NCI-H1105 treated with DMSO at 0.1 percent for 48 hours (cell line): ENCODE data around the gene CFAP126.
"Not testable (repeated sequence)": the region's sequence is repeated elsewhere in the genome, so short reads cannot be mapped to it uniquely, and the experiment has no call there.

Source experiments
- DNase-seq: peaks from one replicate; lab custom pipeline; 2025; lab: John Stamatoyannopoulos, UW

Gene CFAP126, protein sequence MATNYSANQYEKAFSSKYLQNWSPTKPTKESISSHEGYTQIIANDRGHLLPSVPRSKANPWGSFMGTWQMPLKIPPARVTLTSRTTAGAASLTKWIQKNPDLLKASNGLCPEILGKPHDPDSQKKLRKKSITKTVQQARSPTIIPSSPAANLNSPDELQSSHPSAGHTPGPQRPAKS

GRCh38 chr1:161367684-161368400 lies at the start of gene CFAP126:
Gene CFAP126 (minus strand): TSS chr1:161367876. CDS start chr1:161367868, 8 bp downstream.
- DNase-seq = peak; percentile 86

GRCh38 chr1:161413050-161413449 lies 45.4 kb upstream of the CFAP126 start:
- DNase-seq = not testable (repeated sequence)

DNA sequence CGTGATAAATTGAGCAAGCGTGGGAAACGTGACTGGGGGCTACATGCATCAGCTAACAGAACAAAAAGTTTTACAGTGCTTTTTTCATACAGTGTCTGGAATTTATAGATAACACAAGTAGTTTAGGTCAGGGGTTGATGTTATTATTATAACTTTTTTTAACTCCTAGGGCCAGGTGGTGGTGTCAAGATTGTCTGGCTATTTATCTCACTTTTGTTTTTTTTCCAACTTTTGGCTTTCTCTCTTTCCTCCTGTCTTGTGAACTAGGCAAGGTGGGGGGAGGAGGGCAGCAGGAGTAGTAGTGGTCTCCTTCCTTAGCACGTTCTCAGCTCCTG lies 42.9 kb upstream of the CFAP126 start:
- not testable (repeated sequence) for DNase-seq

DNA sequence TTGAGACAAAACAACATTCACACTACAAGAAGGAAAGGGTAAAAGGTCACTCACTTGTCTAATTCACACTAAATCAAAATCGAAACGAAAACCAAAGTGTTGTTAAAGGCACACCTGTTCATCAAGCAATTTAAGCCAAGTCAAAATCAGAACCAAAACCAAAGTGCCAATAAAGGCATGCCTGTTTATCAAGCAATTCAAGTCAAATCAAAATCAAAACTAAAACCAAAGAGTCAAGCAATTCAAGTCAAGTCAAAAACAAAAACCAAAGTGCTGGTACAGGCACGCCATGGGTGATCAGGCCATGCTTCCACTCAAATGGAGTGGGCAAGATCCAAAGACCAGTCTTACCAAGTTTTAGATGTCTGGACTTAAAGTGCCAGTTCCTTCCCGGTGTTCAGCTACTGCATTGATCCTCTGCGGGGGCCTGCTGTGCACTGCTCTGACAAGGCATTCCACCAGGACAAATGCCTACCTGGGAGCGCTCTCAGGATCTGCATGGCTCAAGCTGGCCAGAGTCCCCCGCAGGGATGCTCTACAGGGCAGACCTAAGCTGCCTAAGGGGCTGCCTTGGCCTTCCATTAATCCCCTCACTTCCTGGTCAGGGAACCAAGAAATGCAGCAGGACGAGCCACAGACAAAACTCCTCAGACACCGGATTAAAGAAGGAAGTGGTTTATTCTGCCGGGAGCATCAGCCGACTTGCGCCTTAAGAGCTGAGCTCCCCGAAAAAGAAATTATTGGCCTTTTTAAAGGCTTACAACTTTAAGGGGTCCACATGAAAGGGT lies 42.4 kb upstream of the CFAP126 start:
- DNase-seq = not testable (repeated sequence)

GRCh38 chr1:161408429-161409052 lies 40.9 kb upstream of the CFAP126 start:
- no peak for DNase-seq

- no peak for DNase-seq
These were observed 39.8 kb upstream of the CFAP126 start for GRCh38 chr1:161407451-161407985.

- DNase-seq = not testable (repeated sequence)
These were observed 38.9 kb upstream of the CFAP126 start for GRCh38 chr1:161406551-161406950.

DNA sequence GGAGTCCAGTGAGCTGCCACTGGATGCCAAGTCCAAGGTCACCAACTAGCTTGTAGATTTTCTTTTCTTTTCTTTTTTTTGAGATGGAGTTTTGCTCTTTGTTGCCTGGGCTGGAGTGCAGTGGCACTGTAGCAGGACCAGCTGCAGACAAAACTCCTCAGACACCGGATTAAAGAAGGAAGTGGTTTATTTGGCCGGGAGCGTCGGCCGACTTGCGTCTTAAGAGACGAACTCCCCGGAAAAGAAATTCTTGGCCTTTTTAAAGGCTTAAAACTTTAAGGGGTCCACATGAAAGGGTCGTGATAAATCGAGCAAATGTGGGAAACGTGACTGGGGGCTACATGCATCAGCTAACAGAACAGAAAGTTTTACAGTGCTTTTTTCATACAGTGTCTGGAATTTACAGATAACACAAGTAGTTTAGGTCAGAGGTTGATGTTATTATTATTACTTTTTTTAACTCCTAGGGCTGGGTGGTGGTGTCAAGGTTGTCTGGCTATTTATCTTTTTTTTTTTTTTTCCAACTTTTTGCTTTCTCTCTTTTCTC lies 36.4 kb upstream of the CFAP126 start:
- DNase-seq = no peak

DNA sequence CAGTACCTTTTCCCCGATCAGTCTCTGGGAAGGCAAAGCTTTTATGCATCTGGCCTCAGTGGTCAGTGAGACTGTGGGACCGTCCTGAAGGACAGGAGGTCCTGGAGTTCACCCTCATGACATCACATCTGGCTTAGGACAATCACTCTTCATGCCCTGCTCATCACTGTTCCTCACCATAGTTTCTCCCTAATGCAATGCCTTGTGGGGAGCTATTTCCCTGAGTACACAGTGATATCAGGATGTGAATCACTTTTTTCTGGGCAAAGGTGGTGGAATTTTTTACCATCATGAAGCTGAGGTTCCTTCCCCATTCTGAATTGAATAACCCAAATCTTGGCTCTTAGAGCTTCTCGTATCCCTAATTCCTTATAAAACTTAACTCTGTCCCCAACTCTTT lies 34.8 kb upstream of the CFAP126 start:
- no peak for DNase-seq

- DNase-seq = peak; percentile 84
These were observed 31.8 kb upstream of the CFAP126 start for GRCh38 chr1:161399257-161399998.

DNA sequence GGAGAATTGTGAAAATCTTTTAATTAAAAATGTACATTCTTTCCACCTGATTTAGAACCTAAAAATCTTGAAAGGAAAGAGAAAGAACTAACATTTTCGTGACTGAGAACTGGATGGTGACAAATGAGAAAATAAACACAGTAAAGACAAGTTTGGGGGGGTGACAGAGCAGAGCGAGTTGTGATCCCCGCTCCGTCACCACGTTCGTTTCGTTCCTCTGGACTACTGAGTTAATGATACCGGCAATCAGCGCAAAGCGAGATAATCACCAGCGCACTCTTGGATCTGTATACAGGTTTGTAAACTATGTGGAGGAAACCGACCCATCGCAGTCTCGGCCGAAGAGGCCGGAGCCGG lies 31.2 kb upstream of the CFAP126 start:
- no peak for DNase-seq

DNA sequence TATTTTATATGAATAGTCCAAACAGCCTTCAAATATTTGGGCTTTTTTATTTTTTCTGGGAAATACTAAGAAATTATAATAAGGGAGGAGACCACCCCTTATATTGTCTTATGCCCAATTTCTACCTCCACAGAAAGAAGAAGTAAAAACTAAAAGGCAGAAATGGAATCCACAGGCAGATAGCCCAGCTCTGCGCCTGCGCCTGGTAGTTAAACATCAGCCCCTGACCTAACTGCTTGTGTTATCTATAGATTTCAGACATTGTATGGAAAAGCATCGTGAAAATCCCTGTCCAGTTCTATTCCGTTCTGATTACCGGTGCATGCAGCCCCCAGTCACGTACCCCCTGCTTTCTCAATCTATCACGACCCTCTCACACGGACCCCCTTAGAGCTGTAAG lies 29.4 kb upstream of the CFAP126 start:
- not testable (repeated sequence) for DNase-seq

DNA sequence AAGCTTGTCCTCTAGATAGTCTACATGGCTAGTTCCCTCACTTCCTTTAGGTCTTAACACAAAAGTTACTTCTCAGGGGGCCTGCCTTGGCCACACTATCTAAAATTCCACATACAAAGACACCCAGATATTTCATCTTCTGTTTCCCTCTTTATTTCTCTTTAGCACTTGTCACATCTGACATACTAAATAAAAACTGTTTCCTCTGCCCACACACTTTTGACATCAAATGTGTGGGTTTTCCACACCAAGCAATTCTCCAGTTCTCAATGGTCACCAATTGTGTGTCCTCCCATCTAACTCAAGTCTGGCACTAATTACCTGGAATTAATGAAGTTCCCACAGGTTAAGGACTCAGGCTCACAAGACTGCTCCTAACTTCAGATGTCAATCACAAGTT lies 25.5 kb upstream of the CFAP126 start:
- no peak for DNase-seq

GRCh38 chr1:161391611-161392010 lies 23.9 kb upstream of the CFAP126 start:
- no peak for DNase-seq

GRCh38 chr1:161391136-161391535 lies 23.5 kb upstream of the CFAP126 start:
- not testable (repeated sequence) for DNase-seq

DNA sequence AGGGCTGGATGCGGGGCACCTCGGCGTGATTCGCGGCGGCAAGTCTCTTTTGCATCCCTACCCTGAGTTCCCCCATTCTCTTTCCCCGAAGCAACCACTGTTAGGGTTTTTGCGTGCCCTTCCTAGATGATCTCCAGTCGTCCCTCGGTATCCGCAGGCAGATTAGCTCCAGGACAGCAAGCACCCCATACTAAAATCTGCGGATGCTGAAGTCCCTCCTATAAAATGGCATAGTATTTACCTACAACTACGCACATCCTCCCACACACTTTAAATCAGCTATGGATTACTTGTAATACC lies 22.8 kb upstream of the CFAP126 start:
- no peak for DNase-seq

GRCh38 chr1:161389691-161390558 lies 22.2 kb upstream of the CFAP126 start:
- peak; percentile 89 for DNase-seq

GRCh38 chr1:161389158-161389557 lies 21.5 kb upstream of the CFAP126 start:
- DNase-seq = not testable (repeated sequence)

DNA sequence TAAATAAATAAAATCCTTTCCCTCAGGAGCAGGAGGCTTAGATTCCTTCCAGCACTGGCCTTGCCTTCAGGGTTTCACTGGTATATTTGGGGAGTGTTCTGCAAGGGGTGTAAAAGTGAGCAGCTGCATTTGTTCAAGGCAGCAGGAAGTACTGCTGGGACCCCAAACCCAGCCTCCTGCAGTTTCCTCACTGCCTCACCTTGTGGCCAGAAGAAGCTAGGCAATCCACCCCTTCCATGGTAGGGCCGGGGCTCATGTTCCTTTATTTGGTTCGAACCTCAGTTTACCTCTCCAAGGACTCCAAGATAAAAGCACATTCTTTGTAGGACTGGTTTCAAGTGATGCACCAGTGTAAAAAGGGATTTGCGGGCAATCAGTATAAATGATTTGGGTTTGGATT lies 21.0 kb upstream of the CFAP126 start:
- no peak for DNase-seq

DNA sequence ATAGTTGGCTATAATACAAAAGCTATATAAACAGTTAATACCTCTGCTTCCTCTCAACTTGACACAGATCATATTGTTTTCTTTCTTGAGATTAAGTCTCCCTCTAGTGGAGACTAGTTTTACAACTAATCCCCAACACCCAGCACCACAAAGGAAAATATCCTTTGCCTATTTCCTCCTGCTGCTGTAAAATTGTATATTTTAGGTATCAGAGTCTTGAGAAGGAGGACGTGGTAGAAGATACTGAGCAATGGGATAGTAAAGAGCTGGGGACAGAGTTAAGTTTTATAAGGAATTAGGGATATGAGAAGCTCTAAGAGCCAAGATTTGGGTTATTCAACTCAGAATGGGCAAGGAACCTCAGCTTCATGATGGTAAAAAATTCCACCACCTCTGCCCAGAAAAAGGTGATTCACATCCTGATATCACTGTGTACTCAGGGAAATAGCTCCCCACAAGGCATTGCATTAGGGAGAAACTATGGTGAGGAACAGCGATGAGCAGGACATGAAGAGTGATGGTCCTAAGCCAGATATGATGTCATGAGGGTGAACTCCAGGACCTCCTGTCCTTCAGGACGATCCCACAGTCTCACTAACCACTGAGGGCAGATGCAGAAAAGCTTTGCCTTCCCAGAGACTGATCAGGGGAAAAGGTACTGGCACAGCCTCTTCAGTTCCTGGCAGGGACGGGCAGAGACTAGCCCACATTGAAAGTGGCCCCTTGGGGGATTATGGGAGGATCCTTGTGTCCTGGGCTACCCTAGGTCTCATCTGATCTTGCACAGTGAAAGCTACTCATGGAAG lies 14.7 kb upstream of the CFAP126 start:
- peak; percentile 77 for DNase-seq
